ENCODE data around the gene CTSL.

Gene CTSL

DNA sequence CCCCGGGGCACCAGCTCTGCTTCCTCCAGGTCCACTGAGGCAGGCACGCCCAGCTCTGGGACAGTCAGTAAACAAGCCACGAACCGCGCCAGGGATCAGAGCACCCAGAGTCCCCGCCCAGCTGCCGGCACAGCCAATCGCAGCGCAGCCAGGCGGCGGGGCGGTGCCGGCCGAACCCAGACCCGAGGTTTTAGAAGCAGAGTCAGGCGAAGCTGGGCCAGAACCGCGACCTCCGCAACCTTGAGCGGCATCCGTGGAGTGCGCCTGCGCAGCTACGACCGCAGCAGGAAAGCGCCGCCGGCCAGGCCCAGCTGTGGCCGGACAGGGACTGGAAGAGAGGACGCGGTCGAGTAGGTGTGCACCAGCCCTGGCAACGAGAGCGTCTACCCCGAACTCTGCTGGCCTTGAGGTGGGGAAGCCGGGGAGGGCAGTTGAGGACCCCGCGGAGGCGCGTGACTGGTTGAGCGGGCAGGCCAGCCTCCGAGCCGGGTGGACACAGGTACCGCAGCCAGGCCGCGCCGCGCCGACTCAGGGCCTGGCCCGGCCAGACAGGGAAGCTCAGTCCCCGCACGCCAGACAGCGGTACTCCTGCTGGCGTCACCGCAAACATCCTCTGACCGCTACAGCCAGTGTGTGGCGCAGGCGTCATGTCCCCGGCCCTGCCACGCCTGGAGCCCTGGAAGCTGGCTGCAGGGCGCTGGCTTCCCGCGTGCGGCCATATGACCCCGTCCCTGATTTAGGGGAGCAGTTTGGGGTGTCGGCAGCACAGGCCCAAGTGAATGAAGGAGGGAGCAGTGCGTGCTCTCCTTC lies at the start of gene CTSL:
TSS of gene CTSL (plus strand) at position 220 of the 810 bp plus-strand sequence. CDS start 1,485 bp downstream, outside the sequence.
- peak; percentile 72 for DNase-seq

DNA sequence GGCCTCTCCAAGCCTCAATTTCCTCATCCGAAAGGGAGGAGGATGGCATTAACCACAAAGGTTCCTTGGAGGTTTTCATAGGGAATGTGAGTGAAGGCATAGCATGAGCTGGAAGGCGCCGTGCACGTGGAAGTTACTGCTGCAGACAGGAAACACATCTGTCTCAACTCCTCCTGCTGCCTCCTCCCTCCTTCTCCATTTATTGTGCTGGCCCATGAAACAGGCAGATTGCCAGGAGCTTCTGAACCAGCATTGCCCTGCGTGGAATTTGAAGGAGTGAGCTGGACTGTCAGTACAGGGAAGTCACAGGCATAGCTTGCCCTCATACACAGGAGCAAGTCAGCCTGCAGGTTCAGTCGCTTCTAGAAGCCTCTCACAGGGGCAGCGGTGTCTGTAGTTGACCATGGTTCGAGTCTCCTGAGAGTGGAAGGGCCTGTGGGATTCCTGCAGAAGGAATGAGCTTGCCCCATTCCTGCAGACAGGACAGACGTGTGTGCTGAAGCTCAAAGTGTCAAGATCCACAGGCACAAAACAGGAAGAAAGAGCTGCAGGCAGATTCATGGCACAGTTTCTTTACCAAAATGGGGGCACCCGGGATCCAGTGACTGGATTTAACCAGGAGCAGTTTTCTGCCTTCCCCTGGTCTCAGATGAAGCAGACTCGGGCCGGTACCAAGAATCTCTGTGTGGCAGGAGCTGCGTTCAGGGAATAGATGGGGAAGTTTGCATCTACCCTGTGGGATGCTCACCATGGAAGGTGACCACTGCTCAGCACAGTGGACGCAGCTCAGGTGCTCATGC lies 48.7 kb upstream of the CTSL start:
- DNase-seq, result no peak

DNA sequence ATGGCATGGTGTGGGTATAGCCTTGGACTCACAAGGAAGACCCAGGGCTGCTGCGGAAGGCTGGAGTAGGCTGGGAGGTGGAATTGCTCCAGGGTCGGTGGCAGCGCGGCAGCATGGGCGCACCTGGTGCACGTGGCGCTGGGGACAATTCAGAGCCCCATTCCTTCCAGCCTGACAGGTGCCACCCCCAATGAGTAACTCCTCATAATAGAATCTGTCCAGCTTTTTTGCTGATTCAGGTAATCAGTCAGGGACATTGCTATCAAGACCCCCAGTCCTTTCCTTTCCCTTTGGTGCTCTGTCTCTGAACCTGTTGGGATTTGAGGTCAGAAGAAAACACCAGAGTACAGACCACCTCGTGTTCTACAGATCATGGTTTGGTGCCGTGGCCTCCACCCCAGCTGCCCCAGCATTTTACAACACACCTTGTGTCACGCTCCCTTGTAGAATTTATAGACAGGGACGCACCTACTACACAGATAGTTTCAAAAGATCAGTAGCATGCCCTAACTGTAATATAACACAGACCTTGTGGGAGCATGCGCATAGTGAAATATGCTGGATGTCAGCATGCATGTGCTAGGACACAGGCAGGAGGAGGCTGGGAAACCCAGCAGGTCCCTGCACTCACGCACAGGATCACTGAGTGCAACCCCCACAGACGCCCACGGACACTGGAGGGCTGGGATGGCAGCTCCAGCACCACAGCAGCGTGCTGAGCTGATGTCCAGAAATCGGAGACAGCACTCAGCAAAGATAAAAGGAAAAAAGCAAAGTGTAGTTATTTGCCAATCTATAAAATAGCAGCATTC lies 47.9 kb upstream of the CTSL start:
- no peak for DNase-seq

GRCh38 chr9:87678650-87679355 lies 47.1 kb upstream of the CTSL start:
- peak; percentile 75 for DNase-seq

- DNase-seq, result no peak
These were observed 44.5 kb upstream of the CTSL start for GRCh38 chr9:87681271-87682061.

DNA sequence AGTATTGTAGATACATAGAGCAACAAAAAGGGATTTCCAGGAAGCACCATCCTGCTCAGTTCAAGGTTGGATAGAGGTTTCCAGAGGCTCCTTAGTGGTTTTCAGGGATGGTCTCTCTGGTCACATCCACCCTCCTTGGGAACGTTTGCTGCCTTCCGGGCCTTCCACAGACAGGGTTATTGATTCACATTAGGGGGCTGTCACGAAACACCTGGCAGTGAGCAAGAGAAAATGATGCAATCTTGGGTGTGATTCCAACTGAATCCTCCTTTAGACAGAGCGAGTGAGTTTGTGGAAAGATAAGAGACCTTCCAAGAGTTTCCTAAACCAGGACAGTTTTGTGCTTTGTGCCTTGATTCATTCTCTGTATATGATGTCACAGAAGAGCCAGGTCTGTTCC lies 43.8 kb upstream of the CTSL start:
- DNase-seq, result no peak

GRCh38 chr9:87682618-87683017 lies 43.3 kb upstream of the CTSL start:
- DNase-seq, result no peak

DNA sequence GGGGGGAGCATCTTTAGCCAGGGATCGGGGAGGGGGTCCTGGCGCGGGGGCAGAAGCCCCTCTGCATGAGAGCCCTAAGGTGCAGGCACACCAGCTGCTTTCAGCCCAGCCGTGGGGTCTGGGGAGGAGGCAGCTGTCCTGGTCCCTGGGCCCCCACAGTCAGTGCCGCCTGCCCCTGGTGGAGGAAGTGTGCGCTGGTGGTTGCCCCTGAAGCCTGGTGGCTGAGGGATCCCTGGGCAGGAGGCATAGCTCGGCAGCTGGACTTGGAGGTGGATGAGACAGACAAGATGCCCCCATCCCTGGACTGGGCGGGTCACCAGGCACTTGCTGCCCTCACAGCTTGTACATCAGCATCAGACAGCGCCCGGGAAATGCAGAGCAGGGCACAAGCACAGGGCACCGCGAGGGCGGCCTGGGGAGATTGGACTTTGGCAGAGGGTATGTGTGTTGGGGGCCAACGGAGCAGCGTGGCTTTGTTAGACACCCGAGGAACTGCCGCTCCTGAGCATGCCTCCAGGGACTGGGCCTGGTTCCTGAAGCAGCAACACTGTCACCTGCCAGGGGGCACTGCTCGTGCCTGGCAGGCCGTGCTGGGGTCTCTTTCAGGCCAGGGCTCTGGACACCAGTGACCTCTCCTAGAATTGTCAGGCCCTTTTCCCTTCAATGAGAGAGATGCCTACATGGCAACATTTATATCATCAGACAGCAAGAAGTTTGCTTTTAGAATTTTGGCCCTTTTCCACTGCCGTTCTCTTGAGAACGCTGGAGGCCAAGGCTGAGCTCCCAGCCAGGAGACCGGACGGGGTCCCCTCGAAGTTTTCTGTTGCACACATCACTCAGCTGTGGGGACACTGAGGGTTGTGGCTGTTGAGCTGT lies 41.9 kb upstream of the CTSL start:
- DNase-seq, result no peak

- peak; percentile 20 for DNase-seq
These were observed 41.2 kb upstream of the CTSL start for GRCh38 chr9:87684627-87685219.

DNA sequence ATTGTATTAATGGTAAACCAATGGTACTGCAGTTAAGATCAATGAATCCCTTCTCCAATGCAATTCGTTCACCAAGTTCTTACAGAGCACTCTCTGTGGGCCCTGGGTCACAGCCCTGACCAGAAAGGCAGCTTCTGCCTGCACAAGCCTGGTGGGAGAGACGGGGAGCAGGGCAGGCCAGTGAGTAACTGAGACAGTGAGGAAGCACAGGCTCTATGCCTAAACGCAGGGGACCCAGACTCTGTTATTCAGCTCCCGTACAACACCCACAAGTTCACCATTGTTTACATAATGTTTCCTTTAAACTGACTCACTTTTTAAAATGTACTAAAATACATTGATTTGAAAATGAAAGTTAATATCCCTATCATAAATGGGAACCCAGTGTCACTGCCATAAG lies 40.5 kb upstream of the CTSL start:
- no peak for DNase-seq

DNA sequence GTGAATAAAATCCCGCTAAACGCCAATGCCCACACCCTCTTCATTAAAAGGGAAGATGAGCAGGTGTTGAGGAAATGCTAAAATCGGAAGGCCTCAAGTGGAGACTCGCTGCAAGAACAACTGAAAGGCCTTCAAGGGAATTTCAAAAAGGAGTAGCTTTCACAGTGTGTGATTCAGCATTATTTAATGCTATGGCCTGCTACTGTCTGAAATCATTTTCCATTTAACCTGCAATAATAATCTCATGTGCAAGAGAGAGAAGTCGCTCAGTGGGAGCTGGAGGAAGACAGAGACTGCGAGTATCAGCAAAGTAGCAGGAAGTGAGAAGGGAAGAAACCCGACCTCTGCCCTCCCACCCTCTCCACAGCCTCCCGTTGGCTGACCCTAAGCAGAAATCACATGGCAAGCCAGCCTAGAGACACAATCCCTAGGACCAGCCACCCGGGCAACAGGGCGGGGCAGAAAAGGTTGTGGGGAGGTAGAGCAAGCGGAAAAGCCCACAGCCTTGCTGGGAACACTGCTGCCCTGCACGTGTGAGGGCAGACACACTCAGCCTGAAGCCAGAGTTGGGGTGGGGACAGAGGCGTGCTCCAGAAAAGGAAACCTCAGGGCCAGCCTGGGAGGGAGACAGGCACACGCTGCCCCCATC lies 39.9 kb upstream of the CTSL start:
- DNase-seq, result peak; percentile 15

DNA sequence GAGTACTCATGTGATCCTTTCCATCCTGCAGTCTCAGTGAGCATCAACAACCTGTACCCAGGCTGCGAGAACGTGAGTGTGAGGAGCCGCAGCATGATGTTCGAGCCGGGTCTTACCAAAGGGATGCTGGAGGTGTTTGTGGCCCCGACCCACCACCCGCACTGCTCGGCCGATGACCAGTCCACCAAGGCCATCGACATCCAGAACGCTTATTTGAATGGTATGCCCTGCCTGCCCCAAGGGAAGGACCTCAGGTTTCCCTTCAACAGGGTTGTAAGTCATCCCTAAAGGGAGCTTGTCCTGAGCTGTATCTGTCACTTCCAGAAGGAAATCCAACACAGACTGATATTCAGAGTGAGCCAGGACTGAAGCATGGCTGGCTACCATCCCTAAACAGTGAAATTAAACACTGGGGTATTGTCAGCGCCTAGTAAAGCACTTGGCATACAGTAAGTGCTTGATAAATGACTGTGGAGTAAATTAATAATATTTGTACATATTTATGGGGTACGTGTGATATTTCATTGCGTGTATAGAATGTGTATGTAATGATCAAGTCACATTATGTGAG lies 39.3 kb upstream of the CTSL start:
- no peak for DNase-seq

- no peak for DNase-seq
These were observed 38.7 kb upstream of the CTSL start for GRCh38 chr9:87687207-87687606.

- DNase-seq, result no peak
These were observed 31.6 kb upstream of the CTSL start for GRCh38 chr9:87694236-87694755.

DNA sequence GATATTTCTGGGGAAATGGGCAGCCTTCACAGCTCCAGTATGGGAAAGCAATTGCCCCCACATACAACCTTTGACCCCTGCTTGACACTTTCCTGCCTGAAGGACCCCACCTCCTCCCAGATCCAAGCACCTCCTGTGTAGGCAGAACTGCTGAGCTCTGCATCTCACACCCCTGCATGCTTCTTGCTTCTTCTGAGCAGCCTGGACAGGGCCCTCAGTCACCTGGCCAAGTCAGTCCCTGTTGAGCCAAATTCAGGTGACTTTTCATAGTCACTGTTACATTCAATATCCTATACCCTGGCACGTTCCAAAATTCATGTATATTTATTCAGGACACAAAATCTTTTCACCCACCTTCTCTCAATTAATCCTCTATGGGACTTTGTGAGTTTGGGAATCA lies 30.4 kb upstream of the CTSL start:
- no peak for DNase-seq

- no peak for DNase-seq
These were observed 29.3 kb upstream of the CTSL start for GRCh38 chr9:87696641-87697040.

DNA sequence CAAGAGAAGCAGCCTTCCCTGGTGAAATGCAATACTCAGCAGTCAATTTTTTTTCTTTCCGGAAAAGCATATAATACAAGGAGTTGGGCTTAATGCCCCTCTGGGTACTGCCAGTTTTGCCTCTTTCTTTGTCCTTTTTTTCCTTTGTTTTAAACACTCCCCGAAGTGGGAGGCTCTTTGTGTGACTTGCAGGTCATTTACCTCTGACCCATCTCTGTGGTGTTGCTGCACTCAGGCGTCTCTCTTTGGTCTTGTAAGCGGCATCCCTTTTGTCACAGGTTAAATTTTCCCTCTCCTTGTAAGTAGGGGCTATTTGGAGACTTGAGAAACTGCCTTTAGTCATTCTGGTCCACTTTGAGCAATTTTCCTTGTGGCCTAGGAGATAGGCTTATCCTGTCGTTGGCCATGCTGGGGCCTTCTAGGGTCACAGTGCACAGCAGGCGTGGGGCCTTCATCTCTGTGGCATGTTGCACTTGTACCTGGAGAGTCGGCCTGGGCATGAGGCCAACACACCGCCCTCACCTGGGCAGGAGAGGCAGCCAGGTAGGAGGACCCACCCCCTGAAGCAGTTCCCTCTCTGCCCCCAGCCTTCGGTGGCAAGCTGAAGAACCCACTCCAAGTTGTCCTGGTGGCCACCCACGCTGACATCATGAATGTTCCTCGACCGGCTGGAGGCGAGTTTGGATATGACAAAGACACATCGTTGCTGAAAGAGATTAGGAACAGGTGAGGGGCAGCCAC lies 27.7 kb upstream of the CTSL start:
- DNase-seq, result no peak

GRCh38 chr9:87699835-87700234 lies 26.1 kb upstream of the CTSL start:
- DNase-seq, result no peak
